Measurements from ENCODE around the gene MMP12. TPM values are rescaled to one million over a fixed set of nuclear protein-coding genes. Genes with fewer than 3 reads are reported as not detected.

Gene MMP12
- total RNA-seq (2022; extraction: Qiagen RNA extraction; ENCODE audit: low read depth): 0.02 to 0.09 TPM in 2 of 5 replicates, not detected in the others

DNA sequence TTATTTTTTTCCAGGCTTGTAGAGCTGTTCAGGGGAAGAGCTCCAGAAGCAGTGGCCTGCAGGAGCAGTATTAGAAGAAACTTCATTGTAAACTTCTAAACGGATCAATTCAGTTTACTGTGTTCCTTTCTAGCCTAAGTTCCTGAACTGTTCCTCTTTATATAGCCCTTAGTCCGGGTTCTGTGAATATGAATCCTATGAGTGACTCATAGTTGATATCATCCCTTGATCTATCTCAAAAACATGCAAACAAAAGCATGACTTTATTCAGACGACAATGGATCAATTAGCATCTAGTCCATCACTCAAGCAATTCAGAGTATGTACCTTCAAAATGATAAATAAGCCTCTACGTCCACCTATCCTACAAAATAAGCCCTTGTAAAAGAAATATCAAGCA lies at the start of gene MMP12:
Gene MMP12 (minus strand): TSS at position 131 of the 400 bp plus-strand sequence. CDS start 45 bp downstream, at position 86.

DNA sequence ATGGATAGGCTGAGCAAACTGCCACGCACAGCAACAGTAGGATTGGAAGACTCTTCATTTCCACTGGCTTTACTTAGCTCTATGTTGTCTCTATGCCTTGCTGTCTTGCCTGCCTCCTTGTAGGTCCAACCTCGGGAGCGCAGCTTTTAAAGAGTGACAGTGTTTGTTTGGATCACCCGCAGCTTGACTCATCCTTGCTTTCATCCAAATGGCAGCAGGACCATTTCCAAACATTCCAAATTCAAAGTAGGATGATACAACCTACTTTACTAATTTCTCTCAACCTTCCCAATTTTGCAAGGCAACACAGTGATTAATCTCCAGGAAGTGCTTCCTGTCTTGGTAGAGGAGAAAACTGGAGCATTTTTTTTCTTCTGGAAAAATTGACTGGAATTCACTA lies 31.3 kb downstream of the MMP12 start, which contains the start of gene MMP3:
Gene MMP3 (minus strand): TSS at position 121 of the 400 bp plus-strand sequence. CDS start 63 bp downstream, at position 58.

Other genes with a start within 250 kb of the MMP12 start
- gene MMP20, start 249.7 kb downstream of the MMP12 start, total RNA-seq (2022; extraction: Qiagen RNA extraction; ENCODE audit: low read depth): not detected in 5 replicates
- not detected in 5 replicates for gene MMP27, start 169.2 kb downstream of the MMP12 start, total RNA-seq (2022; extraction: Qiagen RNA extraction; ENCODE audit: low read depth)
- gene MMP8, start 150.0 kb downstream of the MMP12 start, total RNA-seq (2022; extraction: Qiagen RNA extraction; ENCODE audit: low read depth): not detected in 5 replicates
- gene MMP10, start 94.4 kb downstream of the MMP12 start, total RNA-seq (2022; extraction: Qiagen RNA extraction; ENCODE audit: low read depth): 0.86 to 2.0 TPM (median 1.1 TPM) in 5 replicates
- gene MMP1, start 76.8 kb downstream of the MMP12 start, total RNA-seq (2022; extraction: Qiagen RNA extraction; ENCODE audit: low read depth): 0.96 to 1.7 TPM (median 1.2 TPM) in 5 replicates
- 0.05 to 0.24 TPM (median 0.07 TPM) in 3 of 5 replicates, not detected in the others for gene MMP3, start 31.4 kb downstream of the MMP12 start, total RNA-seq (2022; extraction: Qiagen RNA extraction; ENCODE audit: low read depth)
- 0.06 TPM in 1 of 5 replicates, not detected in the others for gene MMP13, start 80.8 kb upstream of the MMP12 start, total RNA-seq (2022; extraction: Qiagen RNA extraction; ENCODE audit: low read depth)
- gene DCUN1D5, start 217.2 kb upstream of the MMP12 start, total RNA-seq (2022; extraction: Qiagen RNA extraction; ENCODE audit: low read depth): 62.1 to 65.8 TPM (median 63.2 TPM) in 5 replicates
- gene DYNC2H1, start 234.4 kb upstream of the MMP12 start, total RNA-seq (2022; extraction: Qiagen RNA extraction; ENCODE audit: low read depth): 6.1 to 7.6 TPM (median 6.6 TPM) in 5 replicates